ENCODE results near the gene IL1RN.

The IL1RN gene

GRCh38 chr2:113111121-113111520, 16.3 kb upstream of the IL1RN start:
- Histone ChIP-seq H3K4me1 (ENCODE audit: control insufficient read depth, insufficient read depth, low read length) (peaks cover 16% of the 10 kb centered on the region), H3K9ac (ENCODE audit: low read length) (no peak overlapping the region), H3K27me3 (ENCODE audit: control insufficient read depth, insufficient read depth, low read length) (no peaks in the 10 kb centered on the region), H3K36me3 (ENCODE audit: control insufficient read depth, insufficient read depth, low read length) (no peaks in the 10 kb centered on the region), H3K9me3 (ENCODE audit: control insufficient read depth, low read length) (no peaks in the 10 kb centered on the region), H3K4me3 (ENCODE audit: low read length) (no peak overlapping the region)

GRCh38 chr2:113111823-113112287, 15.5 kb upstream of the IL1RN start:
- H3K27me3 ChIP-seq (ENCODE audit: control insufficient read depth, insufficient read depth, low read length) = no peaks in the 10 kb centered on the region

GRCh38 chr2:113112441-113112840, 15.0 kb upstream of the IL1RN start:
- H3K9me3 ChIP-seq (ENCODE audit: control insufficient read depth, low read length) = no peaks in the 10 kb centered on the region
- H3K4me3 ChIP-seq (ENCODE audit: low read length) = no peak overlapping the region
- H3K4me1 ChIP-seq (ENCODE audit: control insufficient read depth, insufficient read depth, low read length) = peaks cover 29% of the 10 kb centered on the region

More at GRCh38 chr2:113111823-113112287, 15.5 kb upstream of the IL1RN start:
- no peak overlapping the region for H3K4me3 ChIP-seq (ENCODE audit: low read length)
- no peak overlapping the region for H3K9ac ChIP-seq (ENCODE audit: low read length)
- no peaks in the 10 kb centered on the region for H3K36me3 ChIP-seq (ENCODE audit: control insufficient read depth, insufficient read depth, low read length)
- peaks cover 23% of the 10 kb centered on the region for H3K4me1 ChIP-seq (ENCODE audit: control insufficient read depth, insufficient read depth, low read length)
- no peaks in the 10 kb centered on the region for H3K9me3 ChIP-seq (ENCODE audit: control insufficient read depth, low read length)

GRCh38 chr2:113112871-113113270, 14.5 kb upstream of the IL1RN start:
- H3K36me3 ChIP-seq (ENCODE audit: control insufficient read depth, insufficient read depth, low read length) = no peaks in the 10 kb centered on the region
- no peaks in the 10 kb centered on the region for H3K27me3 ChIP-seq (ENCODE audit: control insufficient read depth, insufficient read depth, low read length)
- no peak overlapping the region for H3K9ac ChIP-seq (ENCODE audit: low read length)
- no peaks in the 10 kb centered on the region for H3K9me3 ChIP-seq (ENCODE audit: control insufficient read depth, low read length)
- H3K4me1 ChIP-seq (ENCODE audit: control insufficient read depth, insufficient read depth, low read length) = peaks cover 31% of the 10 kb centered on the region
- H3K4me3 ChIP-seq (ENCODE audit: low read length) = no peak overlapping the region

More at GRCh38 chr2:113112441-113112840, 15.0 kb upstream of the IL1RN start:
- Histone ChIP-seq H3K9ac (ENCODE audit: low read length) (no peak overlapping the region), H3K27me3 (ENCODE audit: control insufficient read depth, insufficient read depth, low read length) (no peaks in the 10 kb centered on the region), H3K36me3 (ENCODE audit: control insufficient read depth, insufficient read depth, low read length) (no peaks in the 10 kb centered on the region)

- peaks cover 35% of the 10 kb centered on the region for H3K4me1 ChIP-seq (ENCODE audit: control insufficient read depth, insufficient read depth, low read length)
- no peak overlapping the region for H3K4me3 ChIP-seq (ENCODE audit: low read length)
- no peaks in the 10 kb centered on the region for H3K9me3 ChIP-seq (ENCODE audit: control insufficient read depth, low read length)
- no peaks in the 10 kb centered on the region for H3K27me3 ChIP-seq (ENCODE audit: control insufficient read depth, insufficient read depth, low read length)
- no peak overlapping the region for H3K9ac ChIP-seq (ENCODE audit: low read length)
- no peaks in the 10 kb centered on the region for H3K36me3 ChIP-seq (ENCODE audit: control insufficient read depth, insufficient read depth, low read length)
Observed at GRCh38 chr2:113113807-113114206, 13.6 kb upstream of the IL1RN start.

GRCh38 chr2:113114224-113114945, 13.0 kb upstream of the IL1RN start:
- peaks cover 36% of the 10 kb centered on the region for H3K4me1 ChIP-seq (ENCODE audit: control insufficient read depth, insufficient read depth, low read length)
- no peak overlapping the region for H3K4me3 ChIP-seq (ENCODE audit: low read length)
- no peaks in the 10 kb centered on the region for H3K36me3 ChIP-seq (ENCODE audit: control insufficient read depth, insufficient read depth, low read length)
- H3K9ac ChIP-seq (ENCODE audit: low read length) = no peak overlapping the region
- no peaks in the 10 kb centered on the region for H3K27me3 ChIP-seq (ENCODE audit: control insufficient read depth, insufficient read depth, low read length)
- no peaks in the 10 kb centered on the region for H3K9me3 ChIP-seq (ENCODE audit: control insufficient read depth, low read length)

- Histone ChIP-seq H3K9ac (ENCODE audit: low read length) (no peak overlapping the region), H3K9me3 (ENCODE audit: control insufficient read depth, low read length) (no peaks in the 10 kb centered on the region), H3K4me1 (ENCODE audit: control insufficient read depth, insufficient read depth, low read length) (peaks cover 41% of the 10 kb centered on the region), H3K4me3 (ENCODE audit: low read length) (no peak overlapping the region), H3K27me3 (ENCODE audit: control insufficient read depth, insufficient read depth, low read length) (no peaks in the 10 kb centered on the region), H3K36me3 (ENCODE audit: control insufficient read depth, insufficient read depth, low read length) (no peaks in the 10 kb centered on the region)
Observed at GRCh38 chr2:113114996-113115395, 12.4 kb upstream of the IL1RN start.

GRCh38 chr2:113116100-113116958, 11.1 kb upstream of the IL1RN start:
- no peaks in the 10 kb centered on the region for H3K27me3 ChIP-seq (ENCODE audit: control insufficient read depth, insufficient read depth, low read length)

GRCh38 chr2:113117541-113118262, 9.7 kb upstream of the IL1RN start:
- no peaks in the 10 kb centered on the region for H3K36me3 ChIP-seq (ENCODE audit: control insufficient read depth, insufficient read depth, low read length)
- H3K27me3 ChIP-seq (ENCODE audit: control insufficient read depth, insufficient read depth, low read length) = no peaks in the 10 kb centered on the region
- no peaks in the 10 kb centered on the region for H3K9me3 ChIP-seq (ENCODE audit: control insufficient read depth, low read length)
- H3K9ac ChIP-seq (ENCODE audit: low read length) = peak overlapping the region; percentile 88
- peaks cover 34% of the 10 kb centered on the region for H3K4me1 ChIP-seq (ENCODE audit: control insufficient read depth, insufficient read depth, low read length)
- H3K4me3 ChIP-seq (ENCODE audit: low read length) = peak overlapping the region; percentile 74

More at GRCh38 chr2:113116100-113116958, 11.1 kb upstream of the IL1RN start:
- Histone ChIP-seq H3K4me1 (ENCODE audit: control insufficient read depth, insufficient read depth, low read length) (peaks cover 37% of the 10 kb centered on the region), H3K36me3 (ENCODE audit: control insufficient read depth, insufficient read depth, low read length) (no peaks in the 10 kb centered on the region), H3K9me3 (ENCODE audit: control insufficient read depth, low read length) (no peaks in the 10 kb centered on the region), H3K9ac (ENCODE audit: low read length) (no peak overlapping the region), H3K4me3 (ENCODE audit: low read length) (no peak overlapping the region)

GRCh38 chr2:113118263-113118657, 9.1 kb upstream of the IL1RN start:
- Histone ChIP-seq H3K4me3 (ENCODE audit: low read length) (peak overlapping the region; percentile 74), H3K9me3 (ENCODE audit: control insufficient read depth, low read length) (no peaks in the 10 kb centered on the region), H3K9ac (ENCODE audit: low read length) (peak overlapping the region; percentile 88), H3K4me1 (ENCODE audit: control insufficient read depth, insufficient read depth, low read length) (peaks cover 34% of the 10 kb centered on the region), H3K36me3 (ENCODE audit: control insufficient read depth, insufficient read depth, low read length) (no peaks in the 10 kb centered on the region), H3K27me3 (ENCODE audit: control insufficient read depth, insufficient read depth, low read length) (no peaks in the 10 kb centered on the region)

GRCh38 chr2:113119111-113119510, 8.3 kb upstream of the IL1RN start:
- peaks cover 43% of the 10 kb centered on the region for H3K4me1 ChIP-seq (ENCODE audit: control insufficient read depth, insufficient read depth, low read length)
- no peaks in the 10 kb centered on the region for H3K27me3 ChIP-seq (ENCODE audit: control insufficient read depth, insufficient read depth, low read length)
- no peaks in the 10 kb centered on the region for H3K9me3 ChIP-seq (ENCODE audit: control insufficient read depth, low read length)
- H3K36me3 ChIP-seq (ENCODE audit: control insufficient read depth, insufficient read depth, low read length) = no peaks in the 10 kb centered on the region
- H3K4me3 ChIP-seq (ENCODE audit: low read length) = no peak overlapping the region
- H3K9ac ChIP-seq (ENCODE audit: low read length) = peak overlapping the region; percentile 45
